ENCODE data around the gene CFP.
"Not testable (repeated sequence)": the region's sequence is repeated elsewhere in the genome, so short reads cannot be mapped to it uniquely, and the experiment has no call there.

The CFP gene
- long read RNA-seq, transcript CFP-203 (9 exons, 1,592 nt), result major isoform, 29 of 29 reads
- long read RNA-seq, partial matches to known transcripts, result 0 of 29 reads
- long read RNA-seq, other reads (novel, unspliced or antisense), result 0 of 29 reads

- Histone ChIP-seq H3K27ac (replicated peaks) (peak within 1 kb of the TSS; percentile 84), H3K27me3 (ENCODE audit: insufficient read depth, poor library complexity, severe bottlenecking) (no peaks in the 10 kb centered on the region), H3K4me3 (replicated peaks; ENCODE audit: insufficient read depth, low read length) (peak within 1 kb of the TSS; percentile 27)
- TF ChIP-seq POLR2AphosphoS5 (IDR thresholded peaks at IDR 0.05; ENCODE audit: low read depth) (no peak), CTCF (IDR thresholded peaks at IDR 0.05; ENCODE audit: insufficient read depth, low read length) (no peak), GABPA (IDR thresholded peaks at IDR 0.05; ENCODE audit: low read depth) (no peak), REST (IDR thresholded peaks at IDR 0.05; ENCODE audit: insufficient replicate concordance, low read depth) (no peak), SPI1 (IDR thresholded peaks at IDR 0.05; ENCODE audit: borderline replicate concordance, low read depth) (peak; percentile 27; the same call in 1 of the 2 replicates)
- peak; percentile 57 to 76 for DNase-seq (ENCODE audit: low read depth in 1 of 2, low spot score in 1 of 2)
Measured at GRCh38 chrX:47629419-47630200, at the start of gene CFP. CFP (minus strand) TSS chrX:47629930; CDS start chrX:47629844, 86 bp downstream.

- DNase-seq (ENCODE audit: low read depth in 1 of 2, low spot score in 1 of 2), result peak in 1 of 2 experiments; percentile 54
- not testable (repeated sequence) for H3K4me3 ChIP-seq (replicated peaks; ENCODE audit: insufficient read depth, low read length); H3K27me3 ChIP-seq (ENCODE audit: insufficient read depth, poor library complexity, severe bottlenecking)
- TF ChIP-seq GABPA (IDR thresholded peaks at IDR 0.05; ENCODE audit: low read depth) (0 out of 2 replicates have a peak, but pooled peaks have one; percentile 18), SPI1 (IDR thresholded peaks at IDR 0.05; ENCODE audit: borderline replicate concordance, low read depth) (peak; percentile 46; the same call in 1 of the 2 replicates)
- peak overlapping the region; percentile 40 for H3K27ac ChIP-seq (replicated peaks)
Measured at GRCh38 chrX:47675959-47676859, 46.5 kb upstream of the CFP start.

GRCh38 chrX:47674776-47675175, 45.0 kb upstream of the CFP start:
- Histone ChIP-seq H3K4me3 (replicated peaks; ENCODE audit: insufficient read depth, low read length) (no peak overlapping the region), H3K27me3 (ENCODE audit: insufficient read depth, poor library complexity, severe bottlenecking) (no peaks in the 10 kb centered on the region), H3K27ac (replicated peaks) (no peak overlapping the region)
- TF ChIP-seq POLR2AphosphoS5 (IDR thresholded peaks at IDR 0.05; ENCODE audit: low read depth) (no peak), GABPA (IDR thresholded peaks at IDR 0.05; ENCODE audit: low read depth) (no peak), SPI1 (IDR thresholded peaks at IDR 0.05; ENCODE audit: borderline replicate concordance, low read depth) (no peak), CTCF (IDR thresholded peaks at IDR 0.05; ENCODE audit: insufficient read depth, low read length) (no peak), REST (IDR thresholded peaks at IDR 0.05; ENCODE audit: insufficient replicate concordance, low read depth) (no peak)
- no peak for DNase-seq (ENCODE audit: low read depth in 1 of 2, low spot score in 1 of 2)

GRCh38 chrX:47665797-47666196, 36.1 kb upstream of the CFP start:
- H3K27me3 ChIP-seq (ENCODE audit: insufficient read depth, poor library complexity, severe bottlenecking); H3K27ac ChIP-seq (replicated peaks); H3K4me3 ChIP-seq (replicated peaks; ENCODE audit: insufficient read depth, low read length); DNase-seq (ENCODE audit: low read depth in 1 of 2, low spot score in 1 of 2): not testable (repeated sequence)
